ENCODE results near the gene LINGO1.

The LINGO1 gene

GRCh38 chr15:77632534-77633133, at the start of gene LINGO1:
TSS of gene LINGO1 (minus strand) at chr15:77632912. CDS start at chr15:77632315, 597 bp downstream.
- no peak for DNase-seq

- no peak for DNase-seq
These were observed 48.6 kb upstream of the LINGO1 start for GRCh38 chr15:77681362-77681761.

- DNase-seq: no peak
These were observed 44.1 kb upstream of the LINGO1 start for GRCh38 chr15:77676569-77677375.

GRCh38 chr15:77675806-77676415, 43.2 kb upstream of the LINGO1 start:
- DNase-seq: no peak

GRCh38 chr15:77674327-77674726, 41.6 kb upstream of the LINGO1 start:
- no peak for DNase-seq

GRCh38 chr15:77673866-77674265, 41.2 kb upstream of the LINGO1 start:
- DNase-seq: no peak

- no peak for DNase-seq
These were observed 39.4 kb upstream of the LINGO1 start for GRCh38 chr15:77672135-77672534.

- no peak for DNase-seq
These were observed 38.8 kb upstream of the LINGO1 start for GRCh38 chr15:77671362-77672056.

GRCh38 chr15:77670558-77671361, 38.0 kb upstream of the LINGO1 start:
- DNase-seq: no peak

- no peak for DNase-seq
These were observed 37.2 kb upstream of the LINGO1 start for GRCh38 chr15:77669896-77670295.

GRCh38 chr15:77667338-77668234, 34.9 kb upstream of the LINGO1 start:
- no peak for DNase-seq

GRCh38 chr15:77666296-77666660, 33.6 kb upstream of the LINGO1 start:
- no peak for DNase-seq

GRCh38 chr15:77665530-77666295, 33.0 kb upstream of the LINGO1 start:
- DNase-seq: no peak

- DNase-seq: no peak
These were observed 31.7 kb upstream of the LINGO1 start for GRCh38 chr15:77664428-77664827.

- no peak for DNase-seq
These were observed 30.5 kb upstream of the LINGO1 start for GRCh38 chr15:77663256-77663655.

GRCh38 chr15:77659350-77660321, 26.9 kb upstream of the LINGO1 start:
- DNase-seq: peak; percentile 45

GRCh38 chr15:77658304-77658703, 25.6 kb upstream of the LINGO1 start:
- DNase-seq: no peak

GRCh38 chr15:77657634-77658238, 25.0 kb upstream of the LINGO1 start:
- DNase-seq: no peak

GRCh38 chr15:77656294-77656693, 23.6 kb upstream of the LINGO1 start:
- peak; percentile 37 for DNase-seq
